DND-41 (cell line): ENCODE results near the gene UBE2QL1.

Source experiments
- CTCF ChIP-seq: IDR thresholded peaks from 2 replicates; pipeline ENCODE4 v1.5.1; 2012; ENCODE audit warnings: borderline replicate concordance, low read length, moderate library complexity, mild to moderate bottlenecking; ENCODE audit not compliant: poor library complexity, severe bottlenecking; ENCODE audit errors: extremely low read depth
- EZH2 ChIP-seq: IDR thresholded peaks from 3 replicates; pipeline ENCODE4 v1.6.1; 2012; ENCODE audit warnings: borderline replicate concordance, low read depth, mild to moderate bottlenecking, moderate library complexity, low read length, inconsistent platforms; ENCODE audit not compliant: severe bottlenecking

GRCh38 chr5:6417657-6418056 lies 31.0 kb upstream of the UBE2QL1 start:
- TF ChIP-seq EZH2 (no peak), CTCF (no peak)
